ENCODE results near the gene WDR18. TPM values are rescaled to one million over a fixed set of nuclear protein-coding genes. Genes with fewer than 3 reads are reported as not detected.

WDR18 gene
- total RNA-seq, 2 experiments from 2014 or later = 51.5 to 53.0 TPM

- ATAC-seq (no peak), DNase-seq (no peak)
- H3K27ac Mint-ChIP-seq = no peak overlapping the region
- H3K4me3 Mint-ChIP-seq = no peak overlapping the region
- peaks cover 21% of the 10 kb centered on the region for H3K4me1 Mint-ChIP-seq (ENCODE audit: low read depth)
- CTCF ChIA-PET = interaction anchor here (1.7 kb wide), 1 partner anchor 20 kb away, joined by 4 read pairs; no protein-coding TSS in a partner anchor
- peaks cover 11% of the 10 kb centered on the region for H3K27me3 Mint-ChIP-seq (ENCODE audit: low read depth)
- POLR2A ChIA-PET = interaction anchor here (0.6 kb wide), 1 partner anchor 371 kb away, joined by 3 read pairs; no protein-coding TSS in a partner anchor
- no peaks in the 10 kb centered on the region for H3K9me3 Mint-ChIP-seq (ENCODE audit: insufficient read depth)
- H3K36me3 Mint-ChIP-seq (ENCODE audit: low read depth) = peaks cover 18% of the 10 kb centered on the region
These were observed 40.5 kb upstream of the WDR18 start for GRCh38 chr19:943551-944170.

- H3K4me1 Mint-ChIP-seq (ENCODE audit: low read depth) = peaks cover 21% of the 10 kb centered on the region
- H3K36me3 Mint-ChIP-seq (ENCODE audit: low read depth) = peaks cover 18% of the 10 kb centered on the region
- H3K4me3 Mint-ChIP-seq = no peak overlapping the region
- no peak overlapping the region for H3K27ac Mint-ChIP-seq
- no peaks in the 10 kb centered on the region for H3K9me3 Mint-ChIP-seq (ENCODE audit: insufficient read depth)
- DNase-seq = no peak
- ATAC-seq = no peak
- POLR2A ChIA-PET = no interaction called here
- CTCF ChIA-PET = no interaction called here
- peaks cover 11% of the 10 kb centered on the region for H3K27me3 Mint-ChIP-seq (ENCODE audit: low read depth)
These were observed 40.0 kb upstream of the WDR18 start for GRCh38 chr19:944171-944567.

DNA sequence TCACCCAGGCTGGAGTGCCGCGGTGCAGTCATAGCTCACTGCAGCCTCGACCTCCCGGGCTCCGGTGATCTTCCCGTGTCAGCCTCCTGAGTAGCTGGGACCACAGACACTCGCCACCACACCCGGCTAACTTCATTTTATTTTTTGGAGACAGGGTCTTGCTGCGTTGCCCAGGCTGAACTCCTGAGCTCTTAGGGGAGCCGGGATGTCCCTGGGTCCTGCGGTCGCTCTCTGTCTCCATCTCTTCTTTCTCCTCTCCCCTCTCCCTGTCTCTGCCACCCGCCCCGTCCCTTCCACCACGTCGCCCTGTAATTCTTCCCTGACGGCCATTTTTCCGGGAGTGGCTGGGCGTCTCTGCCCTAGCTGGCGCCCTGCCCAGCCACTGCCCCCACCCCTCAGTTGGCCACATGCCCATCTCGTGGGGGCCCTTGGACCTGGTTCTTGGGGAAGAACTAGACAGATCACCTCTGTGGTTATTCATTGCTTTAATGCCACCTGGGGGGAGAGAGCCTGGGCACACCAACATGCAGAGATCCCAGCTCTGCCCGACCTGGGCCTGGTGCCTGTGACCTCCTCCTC is 39.4 kb upstream of the WDR18 start:
- no peak for DNase-seq
- no peaks in the 10 kb centered on the region for H3K9me3 Mint-ChIP-seq (ENCODE audit: insufficient read depth)
- H3K27me3 Mint-ChIP-seq (ENCODE audit: low read depth) = peaks cover 11% of the 10 kb centered on the region
- peaks cover 15% of the 10 kb centered on the region for H3K4me1 Mint-ChIP-seq (ENCODE audit: low read depth)
- H3K36me3 Mint-ChIP-seq (ENCODE audit: low read depth) = peaks cover 12% of the 10 kb centered on the region
- no peak overlapping the region for H3K27ac Mint-ChIP-seq
- no peak for ATAC-seq
- ChIA-PET POLR2A (no interaction called here), CTCF (no interaction called here)
- no peak overlapping the region for H3K4me3 Mint-ChIP-seq

DNA sequence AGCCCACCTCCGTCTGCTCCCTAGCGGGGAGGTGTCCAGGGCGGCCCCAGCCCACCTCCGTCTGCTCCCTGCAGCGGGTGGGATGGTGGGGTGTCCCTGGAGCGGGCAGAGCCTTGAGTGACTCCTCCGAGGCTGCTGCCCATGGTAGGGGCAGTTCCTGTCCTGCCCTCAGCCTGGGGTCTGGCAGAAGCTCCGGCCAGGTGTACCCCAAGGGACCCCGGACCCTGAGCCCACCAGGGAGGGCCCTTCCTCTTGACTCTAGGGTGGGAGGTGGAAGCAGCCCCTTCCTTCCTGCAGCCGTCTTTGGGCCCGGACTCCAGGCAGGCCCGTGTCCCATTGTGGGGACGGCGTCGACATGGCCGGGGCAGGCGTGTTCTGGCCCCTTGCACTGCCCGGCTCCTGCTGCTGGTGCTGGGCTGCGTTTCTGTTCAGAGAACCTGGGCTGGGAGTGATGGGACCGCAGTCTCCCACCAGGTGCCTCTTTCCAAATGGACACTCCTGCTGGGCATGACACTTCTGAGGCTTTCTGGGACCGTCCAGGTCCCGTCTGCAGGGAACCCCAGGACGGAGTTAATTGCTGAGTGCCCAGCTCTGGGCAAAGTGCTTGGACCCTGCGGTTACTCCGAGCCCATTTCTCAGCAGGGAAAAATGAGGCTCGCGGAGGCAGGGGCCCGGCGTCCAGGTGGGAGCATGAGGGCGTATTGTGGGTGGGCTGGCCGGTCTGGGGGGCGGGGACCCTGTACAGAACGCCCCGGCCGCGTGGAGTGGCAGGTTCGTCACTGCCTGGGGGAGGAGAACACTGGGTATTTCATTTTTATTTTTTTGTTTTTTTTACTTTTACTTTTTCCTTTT is 38.5 kb upstream of the WDR18 start:
- CTCF ChIA-PET = no interaction called here
- H3K27ac Mint-ChIP-seq = no peak overlapping the region
- H3K27me3 Mint-ChIP-seq (ENCODE audit: low read depth) = peaks cover 6% of the 10 kb centered on the region
- H3K4me3 Mint-ChIP-seq = no peak overlapping the region
- DNase-seq = no peak
- H3K9me3 Mint-ChIP-seq (ENCODE audit: insufficient read depth) = no peaks in the 10 kb centered on the region
- POLR2A ChIA-PET = no interaction called here
- peaks cover 8% of the 10 kb centered on the region for H3K36me3 Mint-ChIP-seq (ENCODE audit: low read depth)
- no peak for ATAC-seq
- H3K4me1 Mint-ChIP-seq (ENCODE audit: low read depth) = peaks cover 7% of the 10 kb centered on the region

- no peaks in the 10 kb centered on the region for H3K9me3 Mint-ChIP-seq (ENCODE audit: insufficient read depth)
- DNase-seq (no peak), ATAC-seq (no peak)
- H3K4me3 Mint-ChIP-seq = no peak overlapping the region
- H3K27me3 Mint-ChIP-seq (ENCODE audit: low read depth) = no peaks in the 10 kb centered on the region
- ChIA-PET CTCF (interaction anchor here (0.9 to 1.0 kb wide), 2 partner anchors 24 to 71 kb away, joined by 3 read pairs; no protein-coding TSS in a partner anchor), POLR2A (no interaction called here)
- peaks cover 4% of the 10 kb centered on the region for H3K36me3 Mint-ChIP-seq (ENCODE audit: low read depth)
- H3K27ac Mint-ChIP-seq = no peak overlapping the region
- H3K4me1 Mint-ChIP-seq (ENCODE audit: low read depth) = no peaks in the 10 kb centered on the region
These were observed 36.9 kb upstream of the WDR18 start for GRCh38 chr19:947090-947706.

DNA sequence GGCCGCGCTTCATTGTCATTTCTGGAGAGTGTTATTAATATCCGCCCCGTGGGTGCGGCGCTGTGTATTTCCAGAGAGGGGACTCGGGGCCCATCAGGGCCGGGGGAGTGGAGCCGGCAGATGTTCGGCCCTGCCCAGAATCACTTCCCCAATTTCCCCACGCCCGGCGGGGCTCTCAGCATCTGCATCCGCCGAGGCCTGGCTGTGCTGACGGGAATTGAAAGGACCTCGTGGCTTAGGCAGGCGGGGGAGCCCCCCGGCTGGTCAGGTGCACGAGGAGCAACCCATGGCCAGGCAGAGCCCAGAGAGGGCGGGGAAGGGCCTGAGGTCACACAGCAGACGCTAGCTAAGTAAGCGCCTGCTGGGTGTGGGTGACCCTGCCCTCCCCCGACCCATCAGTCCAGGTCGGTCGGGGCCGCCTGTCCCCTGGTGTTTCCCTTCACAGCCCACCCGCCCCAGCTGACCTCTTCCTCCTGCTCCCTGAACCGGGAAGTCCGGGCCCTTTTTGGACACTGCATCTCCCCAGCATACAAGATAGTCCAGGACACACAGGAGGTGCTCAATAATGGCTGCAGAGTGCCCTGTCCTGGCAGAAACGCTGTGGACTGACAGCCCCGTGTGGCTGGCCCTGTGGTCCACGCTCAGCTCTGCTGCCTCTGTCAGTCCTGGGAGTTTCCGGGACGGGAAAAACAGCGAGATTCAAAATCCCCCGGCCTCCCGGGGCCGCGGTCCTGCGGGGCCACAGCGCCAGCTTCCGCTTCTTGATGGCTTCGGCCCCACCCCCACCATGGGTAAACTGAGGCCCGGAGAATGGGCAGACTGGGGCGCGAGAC is 36.2 kb upstream of the WDR18 start:
- ChIA-PET POLR2A (no interaction called here), CTCF (interaction anchor here (1.0 kb wide), 1 partner anchor 23 kb away, joined by 3 read pairs; no protein-coding TSS in a partner anchor)
- DNase-seq (no peak), ATAC-seq (no peak)
- H3K36me3 Mint-ChIP-seq (ENCODE audit: low read depth) = no peaks in the 10 kb centered on the region
- H3K9me3 Mint-ChIP-seq (ENCODE audit: insufficient read depth) = no peaks in the 10 kb centered on the region
- peaks cover 3% of the 10 kb centered on the region for H3K4me1 Mint-ChIP-seq (ENCODE audit: low read depth)
- H3K27me3 Mint-ChIP-seq (ENCODE audit: low read depth) = no peaks in the 10 kb centered on the region
- H3K27ac Mint-ChIP-seq = no peak overlapping the region
- H3K4me3 Mint-ChIP-seq = no peak overlapping the region

DNA sequence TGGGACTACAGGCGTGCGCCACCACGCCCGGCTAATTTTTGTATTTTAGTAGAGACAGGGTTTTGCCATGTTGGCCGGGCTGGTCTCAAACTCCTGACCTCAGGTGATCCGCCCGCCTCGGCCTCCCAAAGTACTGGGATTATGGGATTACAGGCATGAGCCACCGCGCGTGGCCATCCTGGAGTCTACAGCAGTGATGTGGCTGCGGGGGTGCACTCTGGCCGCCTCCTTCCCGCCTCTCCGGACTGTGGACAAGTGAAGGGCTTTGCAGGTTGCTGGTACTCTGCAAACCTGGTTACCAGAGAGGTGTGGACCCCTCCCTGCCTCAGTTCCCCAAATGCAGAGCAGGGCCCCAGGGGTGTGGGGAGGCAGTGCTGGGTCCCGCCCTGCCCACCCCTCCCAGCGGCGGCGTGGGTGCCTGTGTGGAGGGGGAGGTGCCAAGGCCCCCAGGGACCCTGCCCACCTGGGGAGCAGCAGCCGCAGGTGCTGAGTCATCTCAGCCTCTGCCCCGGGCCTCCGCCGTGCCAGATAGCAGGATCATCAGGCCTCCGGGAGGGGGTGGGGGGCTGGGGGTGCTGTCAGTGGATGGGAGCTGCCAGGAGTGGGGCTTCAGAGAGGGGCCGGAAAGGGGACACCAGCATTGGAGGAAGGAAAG is 35.2 kb upstream of the WDR18 start:
- Mint-ChIP-seq H3K9me3 (ENCODE audit: insufficient read depth) (no peaks in the 10 kb centered on the region), H3K4me1 (ENCODE audit: low read depth) (peaks cover 8% of the 10 kb centered on the region), H3K27me3 (ENCODE audit: low read depth) (no peaks in the 10 kb centered on the region), H3K27ac (no peak overlapping the region), H3K4me3 (no peak overlapping the region), H3K36me3 (ENCODE audit: low read depth) (no peaks in the 10 kb centered on the region)
- ATAC-seq (no peak), DNase-seq (no peak)
- POLR2A ChIA-PET = no interaction called here
- CTCF ChIA-PET = no interaction called here

- H3K4me3 Mint-ChIP-seq = no peak overlapping the region
- CTCF ChIA-PET = no interaction called here
- no peak for ATAC-seq
These were observed 33.6 kb upstream of the WDR18 start for GRCh38 chr19:950352-951066.

GRCh38 chr19:952049-952679 is 32.0 kb upstream of the WDR18 start:
- CTCF ChIA-PET = interaction anchor here (0.7 kb wide), 1 partner anchor 127 kb away, joined by 3 read pairs; no protein-coding TSS in a partner anchor
- Mint-ChIP-seq H3K4me1 (ENCODE audit: low read depth) (peaks cover 8% of the 10 kb centered on the region), H3K27ac (no peak overlapping the region), H3K36me3 (ENCODE audit: low read depth) (no peaks in the 10 kb centered on the region), H3K4me3 (no peak overlapping the region), H3K27me3 (ENCODE audit: low read depth) (no peaks in the 10 kb centered on the region), H3K9me3 (ENCODE audit: insufficient read depth) (no peaks in the 10 kb centered on the region)
- POLR2A ChIA-PET = no interaction called here
- ATAC-seq = no peak
- DNase-seq = no peak

More at GRCh38 chr19:950352-951066, 33.6 kb upstream of the WDR18 start:
- no peak for DNase-seq
- H3K9me3 Mint-ChIP-seq (ENCODE audit: insufficient read depth) = no peaks in the 10 kb centered on the region
- H3K27ac Mint-ChIP-seq = peak overlapping the region; percentile 34
- H3K4me1 Mint-ChIP-seq (ENCODE audit: low read depth) = peaks cover 8% of the 10 kb centered on the region
- H3K27me3 Mint-ChIP-seq (ENCODE audit: low read depth) = no peaks in the 10 kb centered on the region
- POLR2A ChIA-PET = no interaction called here
- H3K36me3 Mint-ChIP-seq (ENCODE audit: low read depth) = no peaks in the 10 kb centered on the region

DNA sequence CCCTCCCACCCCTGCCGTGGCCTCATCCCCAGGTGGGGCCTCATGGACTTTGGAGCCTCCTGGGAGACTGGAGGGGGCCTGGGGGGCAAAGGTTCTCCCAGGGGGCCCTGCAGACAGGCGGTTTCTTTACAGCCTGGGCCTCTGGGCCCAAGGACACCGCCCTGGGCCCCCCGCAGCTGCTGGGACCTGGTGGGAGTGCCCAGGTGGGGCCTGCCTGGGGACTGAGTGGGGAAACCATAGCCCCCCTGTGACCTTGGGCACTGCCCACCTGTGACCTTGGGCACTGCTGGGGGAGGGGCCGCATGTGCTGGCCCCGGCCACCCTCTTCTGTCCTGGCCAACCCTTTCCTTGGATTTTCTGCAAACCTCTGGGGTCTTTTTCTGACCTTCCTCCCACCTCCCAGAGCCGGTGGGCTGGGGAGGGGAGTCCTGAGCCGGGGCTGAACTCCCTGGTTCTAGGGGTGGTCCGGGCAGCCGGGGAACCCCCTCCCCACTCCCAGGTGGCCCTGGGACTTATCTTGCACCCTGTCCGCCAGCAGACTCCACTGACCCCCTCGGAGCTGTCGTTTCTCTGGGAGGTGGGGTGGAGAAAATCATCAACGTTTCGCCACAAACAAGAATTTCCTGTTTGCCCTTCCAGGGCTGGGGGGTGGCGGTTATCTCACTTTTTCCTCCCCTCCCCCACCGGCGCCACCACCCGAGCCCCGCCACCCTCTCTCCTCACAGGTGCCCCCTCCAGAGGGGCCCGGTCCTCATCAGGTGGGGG is 31.3 kb upstream of the WDR18 start:
- no peak overlapping the region for H3K4me3 Mint-ChIP-seq
- no peaks in the 10 kb centered on the region for H3K27me3 Mint-ChIP-seq (ENCODE audit: low read depth)
- H3K4me1 Mint-ChIP-seq (ENCODE audit: low read depth) = peaks cover 8% of the 10 kb centered on the region
- DNase-seq (no peak), ATAC-seq (no peak)
- H3K27ac Mint-ChIP-seq = no peak overlapping the region
- CTCF ChIA-PET = no interaction called here
- no peaks in the 10 kb centered on the region for H3K9me3 Mint-ChIP-seq (ENCODE audit: insufficient read depth)
- H3K36me3 Mint-ChIP-seq (ENCODE audit: low read depth) = no peaks in the 10 kb centered on the region
- POLR2A ChIA-PET = no interaction called here
